ENCODE results near the gene STK25. TPM values are rescaled to one million over a fixed set of nuclear protein-coding genes. Genes with fewer than 3 reads are reported as not detected.

STK25 gene
- total RNA-seq, 2 donors from 2014 or later = 94.5 to 173 TPM

- H3K36me3 ChIP-seq = no peaks in the 10 kb centered on the region
- TF ChIP-seq CTCF (IDR thresholded peaks at IDR 0.05) = no peak
- peaks cover 0 to 37% of the 10 kb centered on the region in 2 donors for H3K4me1 ChIP-seq
- no peak for DNase-seq (ENCODE audit: low spot score)
- no peaks in the 10 kb centered on the region for H3K27me3 ChIP-seq
- H3K27ac ChIP-seq = peak overlapping the region in 1 of 2 donors; percentile 71
- H3K9me3 ChIP-seq = no peaks in the 10 kb centered on the region
- peak overlapping the region in 1 of 2 donors; percentile 51 for H3K4me3 ChIP-seq
Observed at GRCh38 chr2:241541564-241542277, 33.3 kb upstream of the STK25 start.

- H3K4me1 ChIP-seq = peaks cover 0 to 33% of the 10 kb centered on the region in 2 donors
- no peak for TF ChIP-seq CTCF (IDR thresholded peaks at IDR 0.05)
Observed at GRCh38 chr2:241540771-241541561, 32.6 kb upstream of the STK25 start.

GRCh38 chr2:241540401-241540770 lies 32.0 kb upstream of the STK25 start:
- Histone ChIP-seq H3K27me3 (no peaks in the 10 kb centered on the region), H3K9me3 (no peaks in the 10 kb centered on the region), H3K36me3 (no peaks in the 10 kb centered on the region), H3K27ac (peak overlapping the region in 1 of 2 donors; percentile 71), H3K4me3 (peak overlapping the region in 1 of 2 donors; percentile 51), H3K4me1 (peaks cover 0 to 31% of the 10 kb centered on the region in 2 donors)
- no peak for TF ChIP-seq CTCF (IDR thresholded peaks at IDR 0.05)
- no peak for DNase-seq (ENCODE audit: low spot score)

More at GRCh38 chr2:241540771-241541561, 32.6 kb upstream of the STK25 start:
- H3K9me3 ChIP-seq = no peaks in the 10 kb centered on the region
- H3K27me3 ChIP-seq = no peaks in the 10 kb centered on the region
- peak overlapping the region; percentile 23 to 51 for H3K4me3 ChIP-seq
- no peaks in the 10 kb centered on the region for H3K36me3 ChIP-seq
- no peak for DNase-seq (ENCODE audit: low spot score)
- peak overlapping the region in 1 of 2 donors; percentile 71 for H3K27ac ChIP-seq

GRCh38 chr2:241539616-241540374 lies 31.4 kb upstream of the STK25 start:
- Histone ChIP-seq H3K27ac (peak overlapping the region in 1 of 2 donors; percentile 71), H3K4me1 (peaks cover 0 to 26% of the 10 kb centered on the region in 2 donors), H3K36me3 (no peaks in the 10 kb centered on the region), H3K9me3 (no peaks in the 10 kb centered on the region), H3K4me3 (no peak overlapping the region), H3K27me3 (no peaks in the 10 kb centered on the region)
- TF ChIP-seq CTCF (IDR thresholded peaks at IDR 0.05) = no peak
- DNase-seq (ENCODE audit: low spot score) = no peak

GRCh38 chr2:241538838-241539615 lies 30.6 kb upstream of the STK25 start:
- H3K36me3 ChIP-seq = no peaks in the 10 kb centered on the region
- H3K9me3 ChIP-seq = no peaks in the 10 kb centered on the region
- H3K27ac ChIP-seq = peak overlapping the region in 1 of 2 donors; percentile 71
- peaks cover 0 to 26% of the 10 kb centered on the region in 2 donors for H3K4me1 ChIP-seq
- no peaks in the 10 kb centered on the region for H3K27me3 ChIP-seq
- TF ChIP-seq CTCF (IDR thresholded peaks at IDR 0.05) = no peak
- DNase-seq (ENCODE audit: low spot score) = no peak
- no peak overlapping the region for H3K4me3 ChIP-seq

Data from right atrium auricular region (tissue), 2 donors.